ENCODE data around the gene FN3K. TPM values are rescaled to one million over a fixed set of nuclear protein-coding genes. Genes with fewer than 3 reads are reported as not detected.
"Not testable (repeated sequence)": the region's sequence is repeated elsewhere in the genome, so short reads cannot be mapped to it uniquely, and the experiment has no call there.

FN3K gene
- total RNA-seq, 1 donor from 2014 or later = 5.8 TPM

- no peaks in the 10 kb centered on the region for H3K27me3 ChIP-seq (ENCODE audit: control insufficient read depth, insufficient read depth, low read length)
- H3K36me3 ChIP-seq (ENCODE audit: control insufficient read depth, insufficient read depth, low read length) = no peaks in the 10 kb centered on the region
- peak; percentile 23 for DNase-seq (ENCODE audit: low read depth)
- H3K4me3 ChIP-seq (ENCODE audit: low read depth, low read length) = no peak overlapping the region
- peak; percentile 99 for TF ChIP-seq CTCF (IDR thresholded peaks at IDR 0.05; ENCODE audit: insufficient read depth, low read length, poor library complexity, severe bottlenecking)
Measured at GRCh38 chr17:82781894-82782274, 46.5 kb downstream of the FN3K start.

DNA sequence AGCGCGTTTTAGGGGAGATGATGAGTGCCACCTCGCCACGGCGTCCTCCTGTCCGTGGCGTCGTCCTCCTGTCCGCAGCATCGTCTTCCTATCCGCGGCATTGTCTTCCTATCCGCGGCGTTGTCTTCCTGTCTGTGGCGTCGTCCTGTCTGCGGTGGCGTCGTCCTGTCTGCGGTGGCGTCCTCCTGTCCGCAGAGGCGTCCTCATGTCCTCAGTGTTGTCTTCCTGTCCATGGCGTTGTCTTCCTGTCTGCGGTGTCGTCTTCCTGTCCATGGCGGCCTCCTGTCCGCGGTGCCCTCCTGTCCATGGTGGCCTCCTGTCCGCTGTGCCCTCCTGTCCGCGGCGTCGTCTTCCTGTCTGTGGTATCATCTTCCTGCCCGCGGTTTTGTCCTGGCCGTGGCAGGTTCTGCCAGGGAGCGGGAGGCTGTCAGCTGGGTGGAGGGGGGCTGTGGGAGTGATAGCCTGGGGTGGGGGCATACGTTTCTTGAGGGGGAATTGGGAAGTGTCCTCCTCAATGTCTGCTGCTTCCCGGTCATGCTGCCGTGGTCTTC lies 47.3 kb downstream of the FN3K start:
- Histone ChIP-seq H3K36me3 (ENCODE audit: control insufficient read depth, insufficient read depth, low read length) (no peaks in the 10 kb centered on the region), H3K27me3 (ENCODE audit: control insufficient read depth, insufficient read depth, low read length) (no peaks in the 10 kb centered on the region), H3K4me3 (ENCODE audit: low read depth, low read length) (no peak overlapping the region)
- DNase-seq (ENCODE audit: low read depth) = no peak
- no peak for TF ChIP-seq CTCF (IDR thresholded peaks at IDR 0.05; ENCODE audit: insufficient read depth, low read length, poor library complexity, severe bottlenecking)

DNA sequence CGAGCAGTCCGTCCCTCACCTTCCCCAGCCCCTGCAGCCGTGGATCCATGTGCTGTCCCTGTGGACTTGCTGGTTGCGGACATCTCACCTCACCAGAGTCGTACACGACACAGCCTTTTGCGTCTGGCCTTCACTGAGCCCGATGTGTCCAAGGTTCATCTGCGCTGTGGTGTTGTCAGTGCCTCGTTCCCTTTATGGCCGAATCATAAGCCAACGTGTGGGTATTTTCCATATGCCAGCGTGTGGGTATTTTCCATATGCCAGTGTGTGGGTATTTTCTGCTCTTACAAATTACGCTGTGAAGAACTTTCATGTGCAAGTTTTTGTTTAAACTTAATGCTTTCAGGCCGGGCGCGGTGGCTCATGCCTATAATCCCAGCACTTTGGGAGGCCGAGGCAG lies 48.1 kb downstream of the FN3K start:
- Histone ChIP-seq H3K36me3 (ENCODE audit: control insufficient read depth, insufficient read depth, low read length) (no peaks in the 10 kb centered on the region), H3K4me3 (ENCODE audit: low read depth, low read length) (no peak overlapping the region), H3K27me3 (ENCODE audit: control insufficient read depth, insufficient read depth, low read length) (no peaks in the 10 kb centered on the region)
- no peak for DNase-seq (ENCODE audit: low read depth)
- no peak for TF ChIP-seq CTCF (IDR thresholded peaks at IDR 0.05; ENCODE audit: insufficient read depth, low read length, poor library complexity, severe bottlenecking)

DNA sequence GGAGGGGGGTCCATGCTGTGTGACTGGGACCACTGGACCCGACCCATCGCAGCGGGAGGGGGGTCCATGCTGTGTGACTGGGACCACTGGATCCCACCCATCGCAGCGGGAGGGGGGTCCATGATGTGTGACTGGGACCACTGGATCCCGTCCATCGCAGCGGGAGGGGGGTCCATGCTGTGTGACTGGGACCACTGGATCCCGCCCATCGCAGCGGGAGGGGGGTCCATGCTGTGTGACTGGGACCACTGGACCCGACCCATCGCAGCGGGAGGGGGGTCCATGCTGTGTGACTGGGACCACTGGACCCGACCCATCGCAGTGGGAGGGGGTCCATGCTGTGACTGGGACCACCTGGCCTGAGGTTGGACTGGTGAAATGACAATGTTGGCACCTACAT lies 50.2 kb downstream of the FN3K start:
- not testable (repeated sequence) for H3K27me3 ChIP-seq (ENCODE audit: control insufficient read depth, insufficient read depth, low read length); H3K36me3 ChIP-seq (ENCODE audit: control insufficient read depth, insufficient read depth, low read length); H3K4me3 ChIP-seq (ENCODE audit: low read depth, low read length); DNase-seq (ENCODE audit: low read depth)

DNA sequence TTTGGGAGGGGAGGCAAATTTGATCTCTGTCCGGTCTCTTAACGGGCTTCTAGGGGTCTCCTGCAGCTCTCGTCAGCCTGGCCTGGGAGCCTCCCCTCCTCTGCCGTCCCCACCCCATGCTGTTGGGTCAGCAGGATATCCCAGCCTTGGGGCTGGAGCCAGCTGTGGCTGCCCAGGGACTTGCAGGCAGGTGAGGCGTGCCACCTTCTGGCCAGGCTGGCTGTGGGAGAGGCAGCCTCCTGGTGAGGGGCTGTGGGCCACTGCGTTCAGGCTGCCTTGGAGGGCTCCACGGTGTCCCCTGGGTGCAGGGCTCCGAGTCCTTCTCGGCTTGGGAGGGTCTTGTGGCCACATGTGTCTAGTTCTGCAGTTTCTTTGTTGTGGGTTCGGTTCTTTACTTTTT lies 51.0 kb downstream of the FN3K start:
- TF ChIP-seq CTCF (IDR thresholded peaks at IDR 0.05; ENCODE audit: insufficient read depth, low read length, poor library complexity, severe bottlenecking) = no peak
- Histone ChIP-seq H3K4me3 (ENCODE audit: low read depth, low read length) (no peak overlapping the region), H3K36me3 (ENCODE audit: control insufficient read depth, insufficient read depth, low read length) (no peaks in the 10 kb centered on the region), H3K27me3 (ENCODE audit: control insufficient read depth, insufficient read depth, low read length) (no peaks in the 10 kb centered on the region)
- no peak for DNase-seq (ENCODE audit: low read depth)

- no peak overlapping the region for H3K4me3 ChIP-seq (ENCODE audit: low read depth, low read length)
- no peak for DNase-seq (ENCODE audit: low read depth)
- no peak for TF ChIP-seq CTCF (IDR thresholded peaks at IDR 0.05; ENCODE audit: insufficient read depth, low read length, poor library complexity, severe bottlenecking)
- no peaks in the 10 kb centered on the region for H3K27me3 ChIP-seq (ENCODE audit: control insufficient read depth, insufficient read depth, low read length)
- H3K36me3 ChIP-seq (ENCODE audit: control insufficient read depth, insufficient read depth, low read length) = no peaks in the 10 kb centered on the region
Measured at GRCh38 chr17:82787081-82787848, 51.9 kb downstream of the FN3K start.
